GM23338 (cell line): ENCODE results near the gene MYO18B. TPM values are rescaled to one million over a fixed set of nuclear protein-coding genes. Genes with fewer than 3 reads are reported as not detected.

ENCODE experiments used
- ATAC-seq: fragments of 200-7000 bp; cut with Tn5 transposase; 3 replicates; pipeline ENCODE4 v1.9.1; 2020
- DNase-seq: peaks from one replicate; pipeline ENCODE4 v3.0.0-alpha.2; 2015; ENCODE audit warnings: low spot score
- H2AFZ ChIP-seq: fragments of 200-600 bp; sonication (generic); 2 replicates; pipeline ENCODE4 v1.8.0; 2016; ENCODE audit warnings: antibody characterized with exemption, mild to moderate bottlenecking, moderate library complexity
- H3F3A ChIP-seq: fragments of 200-600 bp; sonication (generic); replicated peaks from 2 replicates; pipeline ENCODE4 v1.8.0; 2017; ENCODE audit warnings: antibody characterized with exemption, mixed run types, low read depth
- H3K27ac ChIP-seq: fragments of 200-600 bp; sonication (generic); 2 replicates; pipeline ENCODE4 v1.6.1; 2016; ENCODE audit warnings: low read depth
- H3K27me3 ChIP-seq: fragments of 200-600 bp; sonication (generic); 2 replicates; pipeline ENCODE4 v1.8.0; 2016; ENCODE audit warnings: mild to moderate bottlenecking, mixed run types, moderate library complexity; ENCODE audit not compliant: insufficient read depth
- H3K36me3 ChIP-seq: fragments of 200-600 bp; sonication (generic); 2 replicates; pipeline ENCODE4 v1.8.0; 2016; ENCODE audit warnings: mild to moderate bottlenecking; ENCODE audit not compliant: insufficient read depth
- H3K4me1 ChIP-seq: fragments of 200-600 bp; sonication (generic); 2 replicates; pipeline ENCODE4 v1.8.0; 2016; ENCODE audit warnings: mild to moderate bottlenecking, moderate library complexity; ENCODE audit not compliant: insufficient read depth
- H3K4me2 ChIP-seq: fragments of 200-600 bp; sonication (generic); 2 replicates; pipeline ENCODE4 v1.7.1; 2017; ENCODE audit warnings: mixed run types
- H3K4me3 ChIP-seq: fragments of 200-600 bp; sonication (generic); 2 replicates; pipeline ENCODE4 v1.6.1; 2016; ENCODE audit warnings: mixed run types
- H3K79me2 ChIP-seq: fragments of 200-600 bp; sonication (generic); replicated peaks from 2 replicates; pipeline ENCODE4 v1.8.0; 2017; ENCODE audit warnings: mild to moderate bottlenecking; ENCODE audit not compliant: insufficient read depth
- H3K9me2 ChIP-seq: fragments of 200-600 bp; sonication (generic); 2 replicates; pipeline ENCODE4 v1.8.0; 2017; ENCODE audit not compliant: insufficient read depth
- H4K20me1 ChIP-seq: fragments of 200-600 bp; sonication (generic); replicated peaks from 2 replicates; pipeline ENCODE4 v1.8.0; 2017; ENCODE audit warnings: mild to moderate bottlenecking; ENCODE audit not compliant: insufficient read depth
- H3K27ac Mint-ChIP-seq: 2 replicates; pipeline ENCODE4 v1.8.0; 2020; ENCODE audit warnings: inconsistent platforms, mild to moderate bottlenecking, moderate library complexity, mixed read lengths
- H3K27me3 Mint-ChIP-seq: 3 replicates; pipeline ENCODE4 v1.8.0; 2022; ENCODE audit warnings: low read depth, mild to moderate bottlenecking, moderate library complexity, mixed read lengths, inconsistent platforms; ENCODE audit not compliant: insufficient read depth, poor library complexity
- H3K36me3 Mint-ChIP-seq: 3 replicates; pipeline ENCODE4 v1.8.0; 2021; ENCODE audit warnings: low read depth, mild to moderate bottlenecking, inconsistent platforms, moderate library complexity, mixed read lengths
- H3K4me1 Mint-ChIP-seq: 3 replicates; pipeline ENCODE4 v1.8.0; 2020; ENCODE audit warnings: mild to moderate bottlenecking, inconsistent platforms, mixed read lengths
- H3K4me3 Mint-ChIP-seq: 3 replicates; pipeline ENCODE4 v1.8.0; 2021; ENCODE audit warnings: moderate library complexity, mild to moderate bottlenecking, inconsistent platforms, mixed read lengths
- H3K9me3 Mint-ChIP-seq: 3 replicates; pipeline ENCODE4 v1.8.0; 2020; ENCODE audit warnings: moderate library complexity, mild to moderate bottlenecking, inconsistent platforms, mixed read lengths
- CTCF ChIP-seq, 2 experiments: fragments of 200-600 bp in 1 of 2; sonication (generic) in 1 of 2; conservative IDR thresholded peaks; 2 replicates each; pipeline versions ENCODE4 v1.5.1 to v1.6.1; 2016 to 2017; ENCODE audit warnings: antibody characterized with exemption in 2 of 2, low read depth in 2 of 2, mild to moderate bottlenecking in 2 of 2, moderate library complexity in 1 of 2
- ETS1 ChIP-seq: IDR thresholded peaks from 2 replicates; pipeline ENCODE4 v1.6.1; 2016; ENCODE audit warnings: antibody characterized with exemption
- JUNB ChIP-seq: IDR thresholded peaks from one replicate; pipeline ENCODE4 v1.6.1; 2016; ENCODE audit warnings: antibody characterized with exemption; ENCODE audit not compliant: unreplicated experiment
- NANOG ChIP-seq: IDR thresholded peaks from 2 replicates; pipeline ENCODE4 v1.6.1; 2016; ENCODE audit warnings: antibody characterized with exemption, borderline replicate concordance
- ZNF114 ChIP-seq: fragments of 250-450 bp; sonication (Bioruptor Pico); IDR thresholded peaks from 2 replicates; pipeline ENCODE4 v1.5.0; 2020; ENCODE audit warnings: mild to moderate bottlenecking, moderate library complexity
- ZNF462 ChIP-seq: fragments of 250-450 bp; sonication (Bioruptor Pico); IDR thresholded peaks from 2 replicates; pipeline ENCODE4 v1.5.0; 2020; ENCODE audit warnings: mild to moderate bottlenecking, moderate library complexity
- polyA plus RNA-seq: library from polyadenylated mRNA; unstranded; fragments of >200 nt; fragmentation: Nextera tagmentation; extraction: Ambion mirVana; gene quantifications from 2 replicates; pipeline ENCODE4 v1.2.1, GENCODE V29; 2016
- total RNA-seq: library from RNA; depleted of rRNA; stranded (reverse); fragments of >200 nt; shearing (Covaris generic); gene quantifications from 2 replicates; pipeline ENCODE4 v1.2.3, GENCODE V29; 2014

MYO18B gene
- total and polyA plus RNA-seq, 2 experiments from 2014 or later = 0.36 to 0.45 TPM

GRCh38 chr22:25829808-25830777, 88.1 kb downstream of the MYO18B start:
- Mint-ChIP-seq H3K27ac (no peak overlapping the region), H3K27me3 (peaks cover 2% of the 10 kb centered on the region), H3K4me1 (no peaks in the 10 kb centered on the region), H3K4me3 (no peak overlapping the region), H3K36me3 (no peaks in the 10 kb centered on the region), H3K9me3 (peaks cover 5% of the 10 kb centered on the region; the same call in 1 of the 3 replicates)
- H3K4me1 ChIP-seq = no peaks in the 10 kb centered on the region
- H3K9me2 ChIP-seq = no peaks in the 10 kb centered on the region
- DNase-seq (no peak), ATAC-seq (no peak)
- H3K36me3 ChIP-seq = no peaks in the 10 kb centered on the region
- H3K4me3 ChIP-seq = no peak overlapping the region
- no peaks in the 10 kb centered on the region for H3K27me3 ChIP-seq
- H2AFZ ChIP-seq = no peak overlapping the region
- no peak overlapping the region for H3K27ac ChIP-seq
- H3F3A ChIP-seq = no peaks in the 10 kb centered on the region
- no peaks in the 10 kb centered on the region for H3K79me2 ChIP-seq
- no peak for TF ChIP-seq ZNF114 (CRISPR knock-in tag)
- no peak for TF ChIP-seq ZNF462 (CRISPR knock-in tag)
- TF ChIP-seq NANOG = no peak
- TF ChIP-seq JUNB = no peak
- TF ChIP-seq ETS1 = no peak
- TF ChIP-seq CTCF (conservative IDR thresholded peaks at IDR 0.05; ENCODE audit: low read depth in 2 of 2) = no peak
- no peak overlapping the region for H3K4me2 ChIP-seq
- H4K20me1 ChIP-seq = no peaks in the 10 kb centered on the region
